HEK293 (cell line): ENCODE results near the gene CYBRD1.

ENCODE experiments used
- CTCF ChIP-seq: fragments of 450-650 bp; formaldehyde crosslinking; IDR thresholded peaks from 2 replicates; pipeline ENCODE4 v1.5.1; 2016; ENCODE audit warnings: missing biosample characterization, missing genetic modification characterization
- KLF1 ChIP-seq: fragments of 450-650 bp; formaldehyde crosslinking; IDR thresholded peaks from 2 replicates; pipeline ENCODE4 v1.5.1; 2016; ENCODE audit warnings: missing biosample characterization, missing genetic modification characterization
- REPIN1 ChIP-seq: fragments of 450-650 bp; formaldehyde crosslinking; IDR thresholded peaks from 2 replicates; pipeline ENCODE4 v1.5.1; 2017; ENCODE audit warnings: missing biosample characterization, missing genetic modification characterization, low read depth
- ZBTB26 ChIP-seq: fragments of 450-650 bp; formaldehyde crosslinking; optimal IDR thresholded peaks from 2 replicates; pipeline ENCODE3; 2016; ENCODE audit warnings: missing biosample characterization, mild to moderate bottlenecking, missing genetic modification characterization
- ZFP3 ChIP-seq: fragments of 450-650 bp; formaldehyde crosslinking; IDR thresholded peaks from 2 replicates; pipeline ENCODE4 v1.5.1; 2016; ENCODE audit warnings: low read depth, missing biosample characterization, missing genetic modification characterization
- ZNF10 ChIP-seq: fragments of 450-650 bp; formaldehyde crosslinking; IDR thresholded peaks from 2 replicates; pipeline ENCODE4 v1.5.1; 2017; ENCODE audit warnings: missing biosample characterization, missing genetic modification characterization
- ZNF2 ChIP-seq: fragments of 450-650 bp; formaldehyde crosslinking; IDR thresholded peaks from 2 replicates; pipeline ENCODE4 v1.5.1; 2016; ENCODE audit warnings: missing biosample characterization, missing genetic modification characterization
- ZNF404 ChIP-seq: fragments of 450-650 bp; formaldehyde crosslinking; IDR thresholded peaks from 2 replicates; pipeline ENCODE4 v1.5.1; 2017; ENCODE audit warnings: missing biosample characterization, missing genetic modification characterization
- ZNF449 ChIP-seq: fragments of 450-650 bp; formaldehyde crosslinking; IDR thresholded peaks from 2 replicates; pipeline ENCODE4 v1.5.1; 2017; ENCODE audit warnings: missing biosample characterization, mild to moderate bottlenecking, missing genetic modification characterization, moderate library complexity
- ZNF692 ChIP-seq: fragments of 450-650 bp; formaldehyde crosslinking; IDR thresholded peaks from 2 replicates; pipeline ENCODE4 v1.5.1; 2016; ENCODE audit warnings: missing biosample characterization, missing genetic modification characterization
- ZNF776 ChIP-seq: fragments of 450-650 bp; formaldehyde crosslinking; IDR thresholded peaks from 2 replicates; pipeline ENCODE4 v1.5.0; 2017; ENCODE audit warnings: missing biosample characterization, missing genetic modification characterization, borderline replicate concordance
- ZNF830 ChIP-seq: fragments of 450-650 bp; IDR thresholded peaks from 2 replicates; pipeline ENCODE4 v1.5.0; 2018; ENCODE audit warnings: missing biosample characterization, missing genetic modification characterization, low read depth, mild to moderate bottlenecking, moderate library complexity

GRCh38 chr2:171571721-171572120 lies 49.4 kb downstream of the CYBRD1 start:
- TF ChIP-seq CTCF (tag by site-specific recombination): no peak
- no peak for TF ChIP-seq REPIN1 (tag by site-specific recombination)
- no peak for TF ChIP-seq ZNF692 (tag by site-specific recombination)
- TF ChIP-seq ZNF2 (tag by site-specific recombination): no peak
- TF ChIP-seq ZNF830: no peak
- no peak for TF ChIP-seq ZNF776
- TF ChIP-seq ZFP3 (tag by site-specific recombination): no peak
- TF ChIP-seq ZNF404 (tag by site-specific recombination): no peak
- no peak for TF ChIP-seq ZNF449 (tag by site-specific recombination)
- TF ChIP-seq ZNF10: no peak
- TF ChIP-seq ZBTB26: no peak
- TF ChIP-seq KLF1 (tag by site-specific recombination): no peak
